Stimulated activated CD4-positive, alpha-beta T cell treated with anti-CD3 and anti-CD28 coated beads, Interleukin-4, amount 100 ng/mL, for 48 hours (primary cell): ENCODE results near the gene SPAG5.
"Not testable (repeated sequence)": the region's sequence is repeated elsewhere in the genome, so short reads cannot be mapped to it uniquely, and the experiment has no call there.

Experiments
- DNase-seq, 2 donors: peaks; one replicate each; pipeline ENCODE4 v3.0.0-alpha.2; 2020; ENCODE audit warnings: low read depth in 2 of 2

The SPAG5 gene

DNA sequence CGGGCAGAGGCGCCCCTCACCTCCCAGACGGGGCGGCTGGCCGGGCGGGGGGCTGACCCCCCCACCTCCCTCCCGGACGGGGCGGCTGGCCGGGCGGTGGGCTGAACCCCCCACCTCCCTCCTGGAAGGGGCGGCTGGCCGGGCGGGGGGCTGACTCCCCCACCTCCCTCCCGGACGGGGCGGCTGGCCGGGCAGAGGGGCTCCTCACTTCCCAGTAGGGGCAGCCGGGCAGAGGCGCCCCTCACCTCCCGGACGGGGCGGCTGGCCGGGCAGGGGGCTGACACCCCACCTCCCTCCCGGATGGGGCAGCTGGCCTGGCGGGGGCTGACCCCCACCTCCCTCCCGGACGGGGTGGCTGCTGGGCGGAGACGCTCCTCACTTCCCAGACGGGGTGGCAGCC is 5.2 kb upstream of the SPAG5 start:
- DNase-seq, result not testable (repeated sequence)

DNA sequence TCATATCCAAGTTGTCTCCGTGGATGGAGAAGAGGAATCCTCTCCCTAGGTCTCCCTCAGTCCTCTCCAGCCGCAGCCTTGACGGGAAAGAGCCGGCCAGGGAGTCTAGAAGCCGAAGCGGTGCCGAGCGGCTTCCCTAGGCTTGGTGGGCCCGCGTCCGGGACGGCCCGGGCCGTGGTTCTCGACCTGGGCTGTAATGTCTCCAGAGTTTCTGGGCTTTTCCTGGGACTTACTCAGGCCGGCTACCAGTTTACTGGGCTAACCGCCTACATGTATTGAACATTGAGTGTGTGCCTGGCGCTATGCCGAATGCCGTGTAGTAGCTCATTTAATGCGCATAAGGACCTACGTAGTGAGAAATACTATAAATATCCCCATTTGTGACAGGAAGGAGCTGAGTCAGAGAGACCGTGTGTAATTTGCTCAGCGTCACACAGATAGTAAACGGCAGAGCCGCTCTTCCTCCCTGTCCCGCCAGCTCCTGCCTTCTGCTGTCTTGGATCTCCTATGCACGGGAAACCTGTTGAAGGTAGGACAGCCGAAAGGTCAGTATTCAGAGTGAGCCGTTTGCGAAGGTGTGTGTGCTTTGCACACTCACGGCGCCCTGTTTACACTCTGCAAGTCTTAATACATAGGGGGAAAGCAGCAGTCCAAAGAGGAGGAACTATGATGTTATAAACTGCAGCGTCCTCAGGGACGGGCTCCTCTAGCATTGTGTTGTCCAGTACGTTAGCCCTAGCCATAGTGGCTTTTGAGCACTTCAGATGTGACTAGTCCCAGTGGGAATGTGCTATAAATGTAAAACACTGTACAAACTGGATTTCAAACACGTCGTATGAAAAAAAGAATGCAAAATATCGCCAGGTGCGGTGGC is 723 bp upstream of the SPAG5 start:
- peak; percentile 56 to 58 for DNase-seq

DNA sequence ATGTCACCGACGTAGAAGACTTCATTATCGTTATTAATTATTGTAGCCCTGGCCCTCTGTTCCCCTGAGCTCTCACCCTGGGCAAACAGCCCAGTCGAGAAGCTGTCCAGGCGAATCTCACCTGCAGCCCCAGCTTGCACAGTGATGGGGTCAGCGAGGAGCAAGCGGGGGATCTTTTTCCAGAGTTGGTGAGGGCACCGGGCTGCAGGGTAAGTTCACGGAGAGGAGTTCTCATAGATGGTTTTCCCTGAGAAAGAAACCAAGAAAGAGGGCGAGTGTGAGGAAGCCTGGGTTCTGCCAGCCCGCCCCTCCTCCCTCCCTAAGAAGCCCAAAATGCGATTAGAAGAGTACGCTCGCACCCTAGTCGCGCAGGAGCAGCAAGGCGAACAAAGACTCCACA is 436 bp downstream of the SPAG5 start:
- no peak for DNase-seq

DNA sequence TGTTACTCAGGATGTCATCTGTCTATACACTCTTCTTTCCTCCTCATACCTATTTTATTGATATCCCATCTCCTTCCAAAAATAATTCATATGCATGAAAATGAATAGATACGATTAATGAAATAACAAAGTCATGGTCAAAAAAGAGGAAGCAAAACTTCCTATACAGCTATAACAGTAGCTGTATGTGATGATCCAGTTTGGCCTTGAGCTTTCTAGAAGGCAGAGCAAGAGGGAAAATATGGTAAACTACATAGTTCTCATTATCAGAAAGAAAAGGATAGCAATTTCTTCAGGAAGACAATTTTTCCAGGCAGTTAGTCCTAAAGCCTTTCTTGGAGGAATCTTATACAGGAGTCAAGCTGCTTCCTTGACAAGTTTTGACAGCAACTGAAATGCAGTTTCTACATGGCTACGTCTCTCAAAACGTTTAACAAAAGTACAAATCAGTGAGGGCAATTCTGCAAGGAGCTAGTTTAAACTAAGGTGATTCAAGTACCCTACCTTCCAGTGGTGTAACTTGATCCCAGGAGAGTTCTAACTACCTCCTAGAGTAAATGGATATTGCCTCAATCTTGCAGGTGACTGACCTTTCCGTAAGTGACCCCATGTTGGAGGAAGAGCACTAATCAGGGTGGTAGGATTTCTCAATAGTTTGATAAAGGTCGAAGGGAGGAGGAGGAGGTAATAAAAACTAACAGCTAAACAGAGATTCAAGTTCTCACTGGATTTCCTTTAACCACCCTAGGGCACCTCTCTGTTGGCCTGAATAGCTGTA is 1.0 kb downstream of the SPAG5 start:
- DNase-seq, result no peak

DNA sequence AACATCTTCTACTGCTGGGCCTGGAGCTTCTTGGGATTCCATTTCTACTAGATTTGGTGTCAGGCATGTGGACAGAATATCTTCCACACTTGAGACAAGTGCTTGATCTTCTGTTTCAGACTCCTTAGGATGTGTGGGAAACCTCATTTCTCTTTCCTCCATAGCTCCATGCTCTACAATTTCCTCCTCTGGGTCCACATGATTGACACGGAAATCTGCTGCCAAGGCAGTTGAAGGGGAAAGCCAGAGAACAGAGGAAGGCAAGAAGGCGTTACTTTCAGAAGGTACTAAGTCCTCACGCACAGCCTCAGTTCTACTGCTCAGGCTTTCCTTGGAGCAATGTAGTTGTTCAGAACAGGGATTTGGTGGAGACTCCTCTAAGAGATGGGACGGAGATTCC is 6.6 kb downstream of the SPAG5 start:
- no peak for DNase-seq

DNA sequence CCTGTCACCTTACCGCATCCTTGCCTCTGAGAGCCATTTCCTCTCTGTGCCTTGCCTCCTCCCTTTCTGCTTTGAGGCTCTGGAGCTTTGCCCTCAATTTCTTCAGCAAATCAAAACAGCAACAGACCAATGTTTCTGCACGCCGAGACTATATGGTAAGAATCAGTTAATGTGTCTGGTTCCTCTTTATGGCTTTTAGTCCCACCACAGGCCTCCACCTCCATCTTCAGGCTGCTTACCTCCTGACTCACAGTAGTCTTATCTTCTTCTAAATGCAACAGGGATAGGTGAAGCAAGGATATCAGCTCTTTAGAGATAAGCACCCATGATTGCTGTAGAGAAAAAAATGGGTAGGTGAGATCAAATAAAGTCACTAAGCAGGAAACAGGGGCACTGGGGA is 13.0 kb downstream of the SPAG5 start:
- DNase-seq, result no peak

DNA sequence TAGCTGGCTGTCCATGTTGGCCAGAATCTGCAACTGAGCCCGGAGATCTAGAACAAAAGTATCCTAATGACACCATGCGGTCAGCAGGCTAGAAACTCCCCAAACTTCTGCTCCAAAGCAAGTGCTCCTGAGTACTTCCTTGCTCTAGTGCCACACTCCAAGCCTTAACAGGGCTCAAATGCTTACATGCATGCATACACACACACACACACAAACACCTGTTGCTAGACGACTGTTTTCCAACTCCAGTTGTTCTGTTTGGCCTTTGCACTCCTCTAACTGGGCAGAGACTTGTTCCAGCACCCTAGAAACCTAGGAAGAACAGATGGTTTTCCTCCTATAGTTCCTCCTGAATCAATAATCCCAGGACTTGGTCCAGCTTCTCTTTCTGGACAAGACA is 14.4 kb downstream of the SPAG5 start:
- DNase-seq, result no peak

DNA sequence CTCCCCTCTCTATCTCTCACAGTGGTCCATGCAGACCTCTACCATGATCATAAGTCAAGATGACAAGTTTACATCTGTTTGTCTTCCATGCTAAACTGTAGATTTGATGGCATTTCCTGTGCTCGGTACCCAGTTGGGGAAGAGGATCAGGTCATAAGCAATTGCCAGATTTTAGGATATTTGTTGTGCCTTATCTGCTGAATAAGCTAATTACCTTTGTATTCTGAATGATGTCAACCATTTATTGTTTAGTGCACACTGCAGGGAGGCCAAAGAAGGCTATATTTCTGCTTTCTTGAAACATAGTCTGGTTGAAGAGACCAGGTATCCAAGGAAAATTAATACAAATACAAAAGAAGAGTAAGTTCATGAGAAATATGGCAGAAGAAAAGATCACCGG is 16.3 kb downstream of the SPAG5 start:
- DNase-seq, result no peak

DNA sequence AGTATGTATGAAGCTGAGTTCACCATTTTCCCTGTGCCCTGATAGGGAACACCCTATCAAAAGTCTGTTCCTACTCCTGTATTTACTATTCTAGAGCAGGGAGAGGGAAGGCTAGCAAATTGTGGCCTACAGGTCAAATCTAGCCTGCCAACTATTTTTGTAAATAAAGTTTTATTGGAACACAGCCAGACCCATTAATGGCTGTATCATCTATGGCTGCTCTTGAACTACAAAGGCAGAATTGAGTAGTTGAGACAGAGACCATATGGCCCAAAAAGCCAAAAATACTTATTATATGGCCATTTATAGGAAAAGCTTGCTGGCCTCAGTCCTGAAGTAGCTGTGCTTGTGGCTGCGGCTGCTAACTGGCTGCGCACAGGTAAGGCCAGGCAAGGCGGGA is 17.9 kb downstream of the SPAG5 start:
- no peak for DNase-seq

DNA sequence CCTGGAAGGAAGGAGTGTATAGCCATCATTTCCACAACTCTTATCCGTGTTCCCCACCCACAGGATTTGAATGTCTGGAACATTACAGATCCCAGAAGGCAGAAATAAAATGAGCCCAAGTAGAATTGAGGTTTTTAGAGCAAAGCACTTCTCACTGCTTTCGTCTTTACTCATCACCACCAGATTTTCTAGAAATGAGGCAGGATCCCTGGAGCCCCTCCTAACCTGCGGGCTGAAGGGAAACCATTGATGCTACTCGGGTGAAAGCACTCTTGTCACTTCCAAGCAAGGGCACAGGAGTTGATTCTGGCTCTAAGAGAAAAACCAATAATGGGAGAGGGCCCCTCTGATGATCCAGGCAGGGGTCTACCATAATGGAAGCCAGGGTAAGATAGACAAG is 19.3 kb downstream of the SPAG5 start:
- DNase-seq, result peak in 1 of 2 donors; percentile 41

DNA sequence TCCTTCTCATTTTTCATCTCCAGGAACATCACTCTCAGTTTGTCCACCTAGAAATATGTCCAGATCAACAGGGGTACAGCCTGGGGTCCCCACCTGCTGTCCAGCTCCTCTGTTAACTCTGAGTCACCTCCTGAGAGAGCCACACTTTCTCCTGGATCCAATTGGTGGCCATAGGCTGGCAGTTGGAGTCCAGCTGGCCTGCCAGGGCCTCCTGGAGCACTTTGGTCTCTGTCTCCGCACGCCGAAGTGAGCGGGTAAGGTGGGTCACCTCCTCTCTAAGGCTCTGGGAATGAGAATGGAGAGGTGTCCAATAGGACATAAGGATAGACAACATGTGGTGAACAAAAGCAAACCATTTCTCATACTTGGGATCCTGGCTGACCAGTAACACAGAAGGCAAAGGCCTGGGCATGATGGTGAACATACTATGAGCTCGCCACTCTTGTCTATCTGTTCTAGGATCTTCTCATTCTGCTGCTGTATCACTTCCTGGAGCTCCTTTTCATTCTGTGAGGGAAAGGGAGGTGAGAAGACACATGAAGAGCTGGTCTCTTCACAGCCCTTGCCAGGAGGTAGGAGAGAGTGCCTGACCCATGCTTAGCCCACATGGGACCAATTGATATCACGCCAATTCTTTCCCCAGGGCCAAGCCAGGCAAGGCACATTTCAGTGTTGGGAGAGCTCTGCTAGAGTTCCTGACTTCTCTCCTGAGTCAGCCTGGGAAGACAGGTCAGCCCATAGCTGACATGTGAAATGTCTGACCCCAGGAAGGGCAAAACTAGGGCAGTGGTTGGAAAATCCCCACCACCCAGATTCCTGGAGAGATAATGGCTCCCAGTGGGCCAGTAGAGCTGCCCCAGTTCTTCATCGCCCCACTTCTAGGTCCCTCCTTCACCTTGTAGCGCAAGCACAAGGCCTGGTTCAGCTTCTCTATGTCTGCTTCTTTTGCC is 20.3 kb downstream of the SPAG5 start:
- DNase-seq, result no peak

DNA sequence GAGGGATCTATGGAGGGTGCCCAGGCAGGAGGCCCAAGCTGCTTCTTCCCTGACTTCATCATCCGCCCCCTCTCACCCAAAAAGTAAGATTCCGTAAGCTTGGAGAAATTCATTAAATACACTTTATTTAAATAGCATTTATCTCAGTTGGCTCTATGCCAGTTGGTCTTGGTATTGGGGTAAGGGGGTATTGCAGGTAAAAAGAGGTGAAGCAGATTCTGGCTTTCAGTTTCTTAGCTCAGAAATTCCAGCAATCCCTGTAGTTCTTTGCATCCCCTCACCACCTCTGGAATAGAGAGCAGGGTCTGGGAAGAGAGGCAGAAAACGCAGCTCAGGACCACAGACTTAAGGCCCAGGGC is 21.4 kb downstream of the SPAG5 start:
- no peak for DNase-seq

DNA sequence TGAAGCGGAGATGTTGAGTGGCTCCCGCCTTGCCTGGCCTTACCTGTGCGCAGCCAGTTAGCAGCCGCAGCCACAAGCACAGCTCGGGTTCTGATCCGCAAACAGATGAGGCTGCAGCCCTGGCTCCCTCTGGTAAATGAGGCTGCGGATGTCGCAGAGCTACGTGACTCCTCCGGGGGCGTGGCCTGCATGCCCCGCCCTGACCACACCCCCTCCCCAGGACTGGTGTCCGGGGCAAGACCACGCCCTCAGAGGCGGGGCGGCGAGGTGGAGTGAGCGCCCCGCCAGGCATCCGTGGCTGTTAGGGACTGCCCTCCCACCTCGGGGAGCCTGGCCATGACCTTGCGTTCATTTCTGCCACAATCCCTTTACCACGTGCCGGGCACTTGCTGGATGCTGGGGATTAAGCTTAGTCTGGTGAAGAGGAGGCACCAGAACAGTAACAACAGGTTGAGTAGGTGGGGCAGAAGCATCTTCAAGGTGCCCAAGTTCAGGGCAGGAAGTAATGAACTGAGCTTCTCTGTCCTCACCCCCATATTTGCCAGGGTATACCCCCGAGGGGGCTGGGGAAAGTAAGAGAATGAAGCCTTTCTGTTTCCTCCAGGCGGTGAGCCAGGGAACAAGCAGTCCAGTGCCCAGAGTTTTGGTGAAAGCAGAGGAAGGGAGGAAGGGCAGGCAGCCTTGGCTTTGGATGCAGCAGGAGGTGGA is 21.9 kb downstream of the SPAG5 start, which contains the start of gene ALDOC:
ALDOC (minus strand) TSS at position 138 of the 708 bp plus-strand sequence. CDS start 1,363 bp downstream, outside the sequence.
- peak; percentile 97 to 98 for DNase-seq

DNA sequence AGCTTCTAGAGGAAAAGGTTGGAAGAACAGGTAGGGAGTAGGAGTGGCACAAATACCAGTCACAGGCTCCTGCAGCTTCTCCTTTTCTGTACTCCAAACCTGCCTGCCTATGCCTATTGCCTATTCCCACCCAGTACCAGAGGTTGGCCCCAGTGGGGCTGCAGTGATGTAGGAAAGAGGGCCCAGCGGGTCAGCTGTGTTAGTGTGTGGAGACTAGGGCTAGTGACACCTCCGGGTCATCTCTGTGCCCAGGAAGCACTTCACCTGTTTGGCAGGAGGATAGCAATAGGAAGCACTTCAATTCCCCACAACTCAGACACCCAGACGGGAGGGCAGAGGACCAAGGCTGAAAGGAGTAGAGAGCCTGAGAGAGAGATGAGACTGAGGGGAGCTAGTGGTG is 22.8 kb downstream of the SPAG5 start:
- not testable (repeated sequence) for DNase-seq

DNA sequence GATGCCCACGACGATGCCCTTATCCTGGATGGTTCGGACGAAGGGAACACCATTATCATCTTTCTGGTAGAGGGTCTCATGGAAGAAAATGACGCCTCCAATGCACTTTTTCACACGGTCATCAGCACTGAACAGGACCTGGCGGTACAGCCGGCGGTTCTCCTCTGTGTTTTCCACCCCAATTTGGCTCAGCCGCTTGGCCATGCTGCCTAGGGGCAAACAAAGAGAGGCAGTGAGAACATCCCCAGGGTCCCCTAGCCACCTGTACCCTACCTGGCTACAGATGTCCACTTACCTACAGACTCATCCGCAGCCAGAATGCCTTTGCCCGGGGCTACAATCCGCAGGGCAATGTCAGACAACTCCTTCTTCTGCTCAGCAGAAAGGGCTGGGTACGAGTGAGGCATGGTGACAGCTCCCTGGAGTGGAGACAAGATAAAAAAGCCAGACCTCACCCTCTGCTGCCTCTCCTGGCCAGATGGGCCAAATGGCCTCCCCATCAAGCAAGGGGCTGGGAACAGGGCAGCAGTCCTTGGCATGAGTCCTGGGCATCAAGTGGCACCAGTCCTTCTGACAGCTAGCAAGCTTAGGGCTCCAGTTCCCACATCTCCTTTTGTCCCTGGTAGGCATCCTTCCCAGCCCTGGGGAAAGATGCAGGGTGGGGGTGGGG is 23.6 kb downstream of the SPAG5 start:
- DNase-seq, result no peak

DNA sequence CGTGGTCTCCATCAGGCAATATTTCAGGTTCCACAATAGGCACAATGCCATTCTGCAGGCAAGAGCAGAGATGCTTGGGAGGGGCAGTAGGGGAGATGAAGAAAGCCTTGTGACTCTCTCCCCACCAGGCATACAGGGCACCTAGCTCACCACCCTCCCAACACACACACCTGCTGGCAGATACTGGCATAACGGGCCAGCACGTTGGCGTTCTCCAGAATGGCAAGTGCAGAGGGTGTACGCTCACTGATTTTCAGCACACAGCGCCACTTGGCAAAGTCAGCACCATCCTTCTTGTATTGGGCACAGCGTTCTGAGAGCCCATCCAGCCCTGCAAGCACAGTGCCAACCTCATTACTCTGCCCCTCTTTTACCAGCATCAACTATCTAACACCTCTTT is 24.3 kb downstream of the SPAG5 start:
- no peak for DNase-seq

DNA sequence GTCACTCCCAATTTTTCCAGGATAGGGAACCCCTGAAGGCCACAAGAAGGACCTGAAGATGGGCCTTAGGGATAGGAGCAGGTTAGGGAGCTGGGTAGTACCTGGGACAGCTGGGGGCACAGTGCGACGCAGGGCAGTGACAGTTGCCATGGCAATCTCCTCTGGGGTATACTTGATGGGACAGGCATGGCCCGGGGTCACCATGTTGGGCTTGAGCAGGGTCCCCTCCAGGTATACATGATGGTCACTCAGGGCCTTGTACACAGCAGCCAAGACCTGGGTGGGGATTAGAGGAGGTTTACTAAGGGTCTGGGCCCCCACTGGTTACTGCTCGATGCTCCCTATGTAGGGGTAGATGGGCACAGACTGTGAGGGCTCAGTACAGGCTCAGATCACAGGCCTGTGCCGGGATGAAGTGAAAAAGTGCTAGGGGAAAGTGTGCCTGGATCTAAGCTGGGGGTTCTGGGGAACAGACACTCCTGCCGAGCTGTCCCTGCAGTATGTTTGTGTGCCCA is 24.8 kb downstream of the SPAG5 start:
- DNase-seq, result no peak

DNA sequence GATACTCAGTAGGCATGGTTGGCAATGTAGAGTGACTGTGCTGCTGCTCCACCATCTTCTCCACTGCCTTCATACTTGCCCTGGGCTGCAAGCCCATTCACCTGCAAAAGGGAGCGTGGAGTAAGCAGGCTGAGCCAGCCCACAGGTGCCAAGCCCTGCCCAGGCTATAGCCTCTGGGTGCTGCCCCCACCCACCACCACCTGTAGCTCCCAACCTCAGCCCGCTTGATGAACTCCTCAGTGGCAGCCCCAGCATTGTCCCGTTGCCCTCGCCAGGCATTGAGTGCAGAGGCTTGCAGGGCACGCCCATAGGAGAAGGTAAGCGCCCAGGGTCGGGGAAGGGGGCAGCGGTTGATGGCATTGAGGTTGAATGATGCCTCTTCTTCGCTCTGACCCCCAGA is 25.3 kb downstream of the SPAG5 start:
- no peak for DNase-seq

DNA sequence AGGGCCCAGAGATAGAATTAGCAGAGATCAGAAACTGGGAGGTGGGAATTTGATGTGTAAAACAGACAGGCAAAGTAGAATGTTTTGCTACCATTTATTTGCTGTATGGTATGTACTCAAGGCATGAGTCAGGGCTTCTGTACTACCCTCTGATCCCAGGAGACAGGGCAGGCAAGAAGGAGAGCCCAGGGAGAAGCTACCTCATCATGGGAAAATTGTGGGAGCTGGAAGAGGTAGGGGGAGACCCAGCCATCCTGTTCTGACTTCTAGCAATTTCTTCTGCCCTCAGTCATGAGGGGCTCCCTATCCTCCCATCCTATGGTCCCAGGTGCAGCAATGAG is 25.8 kb downstream of the SPAG5 start:
- DNase-seq, result no peak

DNA sequence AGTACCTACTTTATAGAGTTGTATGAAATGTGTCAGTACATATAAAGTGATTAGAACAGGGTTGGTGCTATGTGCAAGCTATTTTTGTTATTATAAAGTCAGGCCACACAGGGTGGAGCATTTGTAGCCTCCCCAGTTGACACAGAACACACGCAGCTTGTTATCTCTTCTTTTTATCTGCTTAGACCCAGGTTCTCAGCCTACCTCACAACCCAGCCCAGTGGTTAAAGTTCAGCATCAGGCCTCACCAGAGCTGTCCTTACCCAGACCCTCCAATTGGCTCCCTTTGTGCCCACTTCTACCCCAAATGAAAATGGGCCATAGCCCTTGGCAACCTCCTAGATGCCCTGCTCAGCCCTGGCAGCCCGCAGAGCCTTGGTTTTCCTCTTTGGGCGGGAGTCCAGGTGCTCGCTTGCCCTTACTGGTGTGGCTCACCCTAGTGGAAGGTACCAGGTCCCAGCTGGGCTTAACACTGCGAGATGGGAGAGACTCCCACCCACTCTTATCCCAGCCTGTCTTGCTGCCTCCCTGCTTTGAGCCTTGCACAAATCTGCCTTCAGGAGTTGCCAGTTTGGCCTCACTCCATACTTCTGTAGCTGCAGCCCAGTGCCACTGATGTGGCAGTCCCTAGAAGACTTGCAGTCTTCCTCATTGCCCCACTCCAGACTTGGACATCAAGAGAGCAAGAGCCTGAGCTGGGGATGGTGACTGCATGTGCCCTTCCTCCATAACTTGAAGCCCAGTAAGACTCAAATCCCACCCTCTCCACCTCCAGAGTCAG is 26.4 kb downstream of the SPAG5 start:
- DNase-seq, result no peak
